ENCODE measurements around the gene SPRED2. TPM values are rescaled to one million over a fixed set of nuclear protein-coding genes. Genes with fewer than 3 reads are reported as not detected.

The SPRED2 gene
- total RNA-seq, 1 experiment from 2014 or later: 13.6 TPM

- DNase-seq (ENCODE audit: low spot score): no peak
Measured at GRCh38 chr2:65311596-65311995, 120.8 kb downstream of the SPRED2 start.

- DNase-seq (ENCODE audit: low spot score): no peak
Measured at GRCh38 chr2:65311049-65311448, 121.3 kb downstream of the SPRED2 start.

DNA sequence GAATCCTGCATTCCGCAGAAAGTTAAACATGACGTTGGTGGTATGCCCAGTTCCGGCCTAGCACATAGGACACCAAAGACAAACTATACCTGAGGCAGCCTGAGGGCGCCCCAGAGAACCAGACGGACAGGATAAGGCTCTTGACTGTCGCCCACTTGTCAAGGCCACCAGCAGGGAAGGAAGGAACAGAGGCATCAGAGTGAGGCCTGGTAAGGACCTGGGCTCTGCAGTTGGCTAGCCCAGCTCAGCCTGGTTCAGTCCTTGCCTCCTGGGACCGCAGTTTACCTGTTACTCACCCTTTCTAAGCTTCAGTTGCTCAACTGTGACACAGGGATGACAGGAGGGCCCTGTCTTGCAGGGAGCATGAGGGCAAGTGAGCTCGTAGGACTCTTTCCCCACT is 122.7 kb downstream of the SPRED2 start:
- no peak for DNase-seq (ENCODE audit: low spot score)

DNA sequence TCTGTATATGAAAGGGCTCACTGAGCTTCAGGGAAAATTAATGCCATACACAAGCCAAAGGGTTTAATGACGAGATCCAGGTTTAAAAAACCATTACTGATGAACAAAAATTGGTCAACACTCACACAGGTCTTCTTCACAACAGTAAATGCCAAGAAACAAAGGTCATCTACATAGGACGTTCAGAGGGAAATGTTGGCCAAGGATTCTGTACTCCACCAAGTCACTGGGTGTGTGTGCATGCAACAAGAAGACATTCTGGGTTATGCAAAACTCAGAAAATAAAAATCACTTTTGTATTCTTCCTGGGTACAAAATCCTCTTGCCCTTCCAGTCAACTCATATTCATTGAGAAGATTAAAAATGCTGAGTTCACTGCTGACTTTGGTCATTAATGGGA is 126.5 kb downstream of the SPRED2 start:
- DNase-seq (ENCODE audit: low spot score): no peak

GRCh38 chr2:65300761-65301711 is 131.4 kb downstream of the SPRED2 start:
- DNase-seq (ENCODE audit: low spot score): peak; percentile 34

DNA sequence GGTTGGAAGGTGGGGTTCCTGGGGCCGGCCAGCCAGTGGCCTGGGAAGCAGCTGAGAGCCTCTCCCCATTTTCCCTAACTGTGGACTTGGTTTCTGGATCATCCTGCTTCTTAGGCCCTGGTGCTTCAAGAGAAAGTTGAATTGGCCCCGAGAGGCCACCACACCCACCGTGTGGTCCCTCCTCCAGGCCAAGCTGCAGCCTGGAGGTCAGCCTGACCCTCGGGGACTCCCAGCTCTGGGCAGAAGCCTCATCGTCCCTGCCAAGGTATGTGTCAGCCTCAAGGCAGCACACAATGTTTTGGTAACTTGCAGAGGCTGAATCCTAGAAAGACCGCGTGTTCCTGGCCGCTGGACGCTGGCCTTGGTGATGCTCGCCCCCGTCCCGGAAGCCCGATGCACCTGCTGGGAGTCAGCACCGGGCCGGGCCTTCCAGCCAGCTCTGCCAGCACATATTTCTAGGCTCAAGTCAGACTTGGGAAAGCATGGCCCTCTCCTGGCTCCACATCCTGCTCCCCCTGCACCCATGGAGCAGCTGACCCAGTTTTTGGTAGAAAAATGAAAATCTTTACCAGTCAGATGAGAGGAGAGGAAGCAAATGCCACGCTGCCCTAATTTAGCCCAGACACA is 132.2 kb downstream of the SPRED2 start:
- peak; percentile 39 for DNase-seq (ENCODE audit: low spot score)

- peak; percentile 80 for DNase-seq (ENCODE audit: low spot score)
Measured at GRCh38 chr2:65299246-65299645, 133.2 kb downstream of the SPRED2 start.

DNA sequence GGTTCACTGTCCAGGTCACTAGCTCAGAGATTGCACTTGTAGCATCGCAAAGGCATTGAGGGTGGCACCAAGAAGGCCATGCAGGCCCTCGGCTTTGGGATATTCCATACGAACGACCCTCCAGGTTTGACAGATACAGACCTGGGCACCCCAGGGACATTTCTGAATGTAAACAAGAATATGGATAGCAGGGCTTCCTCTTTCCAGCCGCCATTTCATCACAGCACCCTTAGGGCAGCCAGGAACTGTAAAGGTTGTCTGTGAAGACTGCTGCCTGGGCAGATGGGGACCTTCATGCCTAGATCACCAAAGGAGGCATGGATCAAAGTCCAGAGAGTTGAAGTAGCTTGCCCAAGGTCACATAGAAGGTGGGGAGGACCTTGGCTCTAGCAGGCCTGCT is 134.3 kb downstream of the SPRED2 start:
- no peak for DNase-seq (ENCODE audit: low spot score)

GRCh38 chr2:65297544-65297943 is 134.9 kb downstream of the SPRED2 start:
- DNase-seq (ENCODE audit: low spot score): no peak

DNA sequence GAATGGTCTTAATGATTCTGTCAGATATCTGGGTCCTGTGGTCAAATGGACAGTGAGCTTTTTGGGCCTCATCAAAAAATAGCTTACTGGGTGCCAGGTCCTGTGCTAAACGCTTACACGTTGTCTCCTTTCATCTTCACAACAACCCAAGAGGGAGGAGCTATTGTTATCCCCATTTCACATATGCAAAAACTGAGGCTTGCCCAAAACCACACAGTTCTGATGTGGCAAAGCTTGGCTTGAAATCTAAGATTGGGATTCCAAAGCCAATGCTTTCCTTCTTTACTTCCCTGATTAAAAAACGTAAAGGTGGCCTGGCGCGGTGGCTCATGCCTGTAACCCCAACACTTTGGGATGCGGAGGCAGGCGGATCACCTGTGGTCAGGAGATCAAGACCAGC is 135.4 kb downstream of the SPRED2 start:
- no peak for DNase-seq (ENCODE audit: low spot score)

- no peak for DNase-seq (ENCODE audit: low spot score)
Measured at GRCh38 chr2:65294701-65295100, 137.7 kb downstream of the SPRED2 start.

GRCh38 chr2:65294136-65294535 is 138.3 kb downstream of the SPRED2 start:
- no peak for DNase-seq (ENCODE audit: low spot score)

DNA sequence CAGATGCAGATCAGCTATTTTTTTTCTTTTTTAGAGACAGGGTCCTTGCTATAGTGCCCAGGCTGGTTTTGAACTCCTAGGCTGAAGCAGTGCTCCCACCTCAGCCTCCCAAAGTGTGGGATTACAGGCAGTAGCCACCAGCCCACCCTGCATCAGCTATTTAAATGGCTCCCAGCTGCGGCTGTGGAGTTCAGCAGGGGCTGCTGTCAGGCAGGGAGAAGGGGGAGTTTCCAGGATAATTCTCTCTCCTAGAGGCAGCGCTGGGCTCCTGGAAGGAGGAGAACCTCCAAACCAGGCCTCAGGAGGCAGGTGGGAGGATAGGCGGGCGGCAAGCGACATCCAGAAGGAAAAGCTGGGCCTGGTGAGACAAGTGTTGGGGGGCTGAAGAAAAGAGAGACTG is 139.0 kb downstream of the SPRED2 start:
- no peak for DNase-seq (ENCODE audit: low spot score)

DNA sequence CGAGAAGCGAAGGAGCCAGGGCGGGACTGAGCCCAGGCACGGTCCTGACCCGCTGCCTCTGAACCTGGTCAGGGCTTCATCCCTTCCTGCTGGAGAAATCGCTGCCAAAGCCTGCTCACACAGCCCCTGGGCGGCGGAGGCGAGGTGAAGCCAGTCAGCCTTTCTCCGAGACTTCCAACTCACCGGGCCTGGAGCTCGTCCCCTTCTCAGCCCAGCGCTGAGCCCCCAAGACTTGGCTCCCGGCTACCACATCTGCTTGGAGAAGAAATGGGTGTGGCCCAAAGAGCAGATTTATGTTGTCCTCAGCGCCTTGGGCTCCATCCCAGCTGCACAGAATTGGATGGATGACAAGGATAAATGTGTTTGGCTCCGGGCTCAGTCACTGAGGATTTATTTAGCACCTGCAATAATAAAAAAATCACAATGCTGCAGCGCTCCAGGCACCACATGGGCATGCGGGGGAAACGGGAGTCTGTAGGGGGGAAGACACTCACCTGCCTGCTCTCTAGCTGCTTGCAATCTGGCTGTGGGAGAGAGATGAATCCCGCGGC is 139.9 kb downstream of the SPRED2 start:
- DNase-seq (ENCODE audit: low spot score): peak; percentile 68

GRCh38 chr2:65292106-65292400 is 140.3 kb downstream of the SPRED2 start:
- DNase-seq (ENCODE audit: low spot score): peak; percentile 46

DNA sequence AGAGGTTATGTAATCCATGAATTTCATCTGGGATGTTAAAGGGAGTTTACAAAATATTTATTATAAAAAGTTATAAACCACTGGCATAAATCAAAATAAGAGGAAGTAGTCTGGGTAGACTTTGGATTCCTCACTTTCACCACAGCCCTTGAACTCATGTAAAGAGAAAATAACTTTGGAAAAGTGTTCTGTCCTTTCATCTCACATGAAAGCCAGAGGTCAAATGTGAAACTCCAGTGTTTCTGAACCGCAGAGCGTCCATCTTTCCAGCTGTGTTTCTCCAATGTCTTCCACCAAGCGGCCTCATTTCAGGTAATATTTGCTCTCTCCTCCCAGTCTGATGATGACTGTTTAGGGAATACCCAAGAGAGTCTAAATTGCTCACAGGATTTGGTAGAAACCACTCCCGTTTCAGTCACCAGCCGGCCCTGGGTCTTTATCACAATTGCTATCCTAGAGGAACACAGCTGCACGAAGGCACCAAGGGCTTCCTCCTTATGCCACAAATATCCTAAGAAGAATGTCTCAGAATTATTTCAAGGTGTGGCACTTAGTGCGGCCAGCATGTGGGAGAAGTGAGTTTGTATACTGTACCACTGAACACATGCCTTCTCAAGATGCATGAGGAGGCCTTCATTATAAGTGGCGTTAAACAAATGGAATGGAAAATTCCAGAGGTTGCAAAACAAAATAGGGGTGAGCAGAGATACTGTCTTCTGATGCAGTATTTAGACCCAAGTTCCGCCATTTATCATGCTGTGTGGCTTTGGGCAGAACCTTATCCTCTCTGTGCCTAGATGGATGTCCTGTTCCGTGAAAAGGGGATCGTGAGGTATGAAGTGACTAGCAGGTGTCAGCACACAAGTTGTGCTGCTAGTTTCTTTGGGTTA is 140.9 kb downstream of the SPRED2 start:
- peak; percentile 57 for DNase-seq (ENCODE audit: low spot score)

GRCh38 chr2:65287364-65287763 is 145.0 kb downstream of the SPRED2 start:
- no peak for DNase-seq (ENCODE audit: low spot score)

DNA sequence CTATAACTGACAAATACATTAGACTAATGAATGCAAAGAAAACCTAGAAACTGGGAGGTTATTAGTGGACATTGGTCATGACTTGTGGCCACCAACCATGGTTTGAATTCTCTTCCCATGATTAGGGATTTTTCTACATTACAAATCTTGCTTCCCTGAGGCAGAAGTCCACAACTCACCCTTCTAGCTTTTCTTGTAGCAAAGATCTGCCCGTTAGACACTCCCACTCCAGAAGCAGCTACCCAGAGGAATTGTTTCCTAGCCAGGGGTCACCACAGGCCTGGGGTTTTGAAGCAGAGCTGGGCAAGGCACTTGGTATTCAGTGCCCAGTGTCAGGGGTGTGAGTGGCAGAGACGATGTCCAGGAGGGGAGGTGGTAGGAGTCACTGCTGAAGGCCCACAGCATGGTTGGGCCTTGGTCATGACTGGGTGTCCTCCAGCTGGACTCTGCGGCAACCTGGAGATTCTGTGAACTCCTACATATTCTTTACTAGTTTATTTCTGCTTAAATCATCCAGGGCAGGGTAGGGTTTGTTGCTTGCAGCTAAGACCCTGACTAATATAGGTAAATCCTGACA is 149.8 kb downstream of the SPRED2 start:
- DNase-seq (ENCODE audit: low spot score): no peak

GRCh38 chr2:65281627-65282351 is 150.6 kb downstream of the SPRED2 start:
- DNase-seq (ENCODE audit: low spot score): no peak

GRCh38 chr2:65279756-65280155 is 152.6 kb downstream of the SPRED2 start:
- DNase-seq (ENCODE audit: low spot score): no peak

GRCh38 chr2:65278531-65278981 is 153.8 kb downstream of the SPRED2 start:
- peak; percentile 50 for DNase-seq (ENCODE audit: low spot score)

Data from A172 (cell line).